H9 (cell line): Measurements from ENCODE around the gene HMG20B. TPM values are rescaled to one million over a fixed set of nuclear protein-coding genes. Genes with fewer than 3 reads are reported as not detected.

Experiments
- DNase-seq: peaks from one replicate; pipeline ENCODE4 v3.0.0-alpha.2; 2017
- H2AFZ ChIP-seq: one replicate; pipeline ENCODE4 v1.6.1; 2013; ENCODE audit warnings: mild to moderate bottlenecking, low read length, control low read depth, moderate library complexity
- H2AK5ac ChIP-seq: 2 replicates; pipeline ENCODE4 v1.6.1; 2013; ENCODE audit warnings: low read length, control low read depth, mixed read lengths; ENCODE audit not compliant: insufficient read length
- H2BK120ac ChIP-seq: one replicate; pipeline ENCODE4 v1.6.1; 2013; ENCODE audit warnings: low read depth, mild to moderate bottlenecking, low read length, control low read depth, inconsistent platforms; ENCODE audit not compliant: poor library complexity, severe bottlenecking
- H2BK12ac ChIP-seq: 2 replicates; pipeline ENCODE4 v1.6.1; 2013; ENCODE audit warnings: low read length, control low read depth, mixed read lengths, low read depth; ENCODE audit not compliant: insufficient read length
- H2BK15ac ChIP-seq: 2 replicates; pipeline ENCODE4 v1.6.1; 2013; ENCODE audit warnings: low read depth, low read length, control low read depth
- H2BK20ac ChIP-seq: one replicate; pipeline ENCODE4 v1.6.1; 2013; ENCODE audit warnings: low read depth, mild to moderate bottlenecking, low read length, control low read depth, inconsistent platforms; ENCODE audit not compliant: poor library complexity, severe bottlenecking
- H2BK5ac ChIP-seq: 2 replicates; pipeline ENCODE4 v1.6.1; 2013; ENCODE audit warnings: low read length, control low read depth, mixed read lengths; ENCODE audit not compliant: insufficient read length
- H3K14ac ChIP-seq: 2 replicates; pipeline ENCODE4 v1.6.1; 2013; ENCODE audit warnings: low read length, control low read depth; ENCODE audit not compliant: insufficient read depth
- H3K18ac ChIP-seq: 2 replicates; pipeline ENCODE4 v1.6.1; 2013; ENCODE audit warnings: low read depth, mild to moderate bottlenecking, mixed read lengths, low read length, control low read depth; ENCODE audit not compliant: insufficient read length
- H3K23ac ChIP-seq: 2 replicates; pipeline ENCODE4 v1.6.1; 2013; ENCODE audit warnings: low read length, control low read depth, mixed read lengths, low read depth; ENCODE audit not compliant: insufficient read length
- H3K23me2 ChIP-seq: 2 replicates; pipeline ENCODE4 v1.6.1; 2013; ENCODE audit warnings: low read depth, mild to moderate bottlenecking, mixed read lengths, low read length, control low read depth; ENCODE audit not compliant: insufficient read length, poor library complexity, severe bottlenecking
- H3K27ac ChIP-seq: 2 replicates; pipeline ENCODE4 v1.5.1; 2013; ENCODE audit warnings: low read length, control low read depth, mixed read lengths, low read depth; ENCODE audit not compliant: insufficient read length
- H3K27me3 ChIP-seq: 2 replicates; pipeline ENCODE4 v1.6.1; 2013; ENCODE audit warnings: low read length, control low read depth, inconsistent platforms; ENCODE audit not compliant: insufficient read depth
- H3K4ac ChIP-seq: 2 replicates; pipeline ENCODE4 v1.6.1; 2013; ENCODE audit warnings: low read depth, mild to moderate bottlenecking, control low read depth, inconsistent platforms, low read length, moderate library complexity
- H3K4me1 ChIP-seq: 2 replicates; pipeline ENCODE4 v1.6.1; 2013; ENCODE audit warnings: low read length, control low read depth, inconsistent platforms; ENCODE audit not compliant: insufficient read depth
- H3K4me2 ChIP-seq: 2 replicates; pipeline ENCODE4 v1.6.1; 2013; ENCODE audit warnings: low read length, control low read depth, mixed read lengths; ENCODE audit not compliant: insufficient read length, insufficient read depth
- H3K56ac ChIP-seq: 2 replicates; pipeline ENCODE4 v1.6.1; 2013; ENCODE audit warnings: low read depth, mild to moderate bottlenecking, mixed read lengths, low read length, control low read depth; ENCODE audit not compliant: insufficient read length
- H3K79me1 ChIP-seq: 2 replicates; pipeline ENCODE4 v1.6.1; 2013; ENCODE audit warnings: low read depth, mild to moderate bottlenecking, moderate library complexity, low read length, control low read depth, inconsistent platforms; ENCODE audit not compliant: insufficient read depth, poor library complexity, severe bottlenecking
- H3K79me2 ChIP-seq: 2 replicates; pipeline ENCODE4 v1.6.1; 2013; ENCODE audit warnings: low read length, control low read depth, inconsistent platforms; ENCODE audit not compliant: insufficient read depth
- H3K9ac ChIP-seq: 2 replicates; pipeline ENCODE4 v1.6.1; 2013; ENCODE audit warnings: low read length, control low read depth, mixed read lengths; ENCODE audit not compliant: insufficient read length; ENCODE audit errors: extremely low read depth
- H3K9me3 ChIP-seq: one replicate; pipeline ENCODE4 v1.6.1; 2013; ENCODE audit warnings: low read depth, low read length, inconsistent platforms; ENCODE audit not compliant: control insufficient read depth
- H3T11ph ChIP-seq: one replicate; pipeline ENCODE4 v1.6.1; 2013; ENCODE audit warnings: mild to moderate bottlenecking, low read length, control low read depth, inconsistent platforms
- H4K20me1 ChIP-seq: one replicate; pipeline ENCODE4 v1.6.1; 2013; ENCODE audit not compliant: control insufficient read depth, insufficient read length, insufficient read depth
- H4K5ac ChIP-seq: 2 replicates; pipeline ENCODE4 v1.6.1; 2013; ENCODE audit warnings: low read depth, mild to moderate bottlenecking, mixed read lengths, low read length, control low read depth; ENCODE audit not compliant: insufficient read length
- H4K8ac ChIP-seq: replicated peaks from 2 replicates; pipeline ENCODE4 v1.6.1; 2013; ENCODE audit warnings: low read length, control low read depth, mixed read lengths, low read depth; ENCODE audit not compliant: insufficient read length
- H4K91ac ChIP-seq: 2 replicates; pipeline ENCODE4 v1.6.1; 2013; ENCODE audit warnings: low read depth, mild to moderate bottlenecking, moderate library complexity, mixed read lengths, low read length, control low read depth; ENCODE audit not compliant: insufficient read length
- H3K27ac Mint-ChIP-seq, 3 experiments: 2 replicates in 2 of 3; 3 replicates in 1 of 3; pipeline ENCODE4 v1.8.0; 2020 to 2021; ENCODE audit warnings: mixed read lengths in 3 of 3, mild to moderate bottlenecking in 1 of 3, moderate library complexity in 1 of 3
- H3K27me3 Mint-ChIP-seq: 2 replicates; pipeline ENCODE4 v1.8.0; 2021; ENCODE audit warnings: low read depth, mild to moderate bottlenecking, moderate library complexity, mixed read lengths
- H3K36me3 Mint-ChIP-seq, 3 experiments: 2 replicates in 2 of 3; 3 replicates in 1 of 3; pipeline ENCODE4 v1.8.0; 2020 to 2021; ENCODE audit warnings: low read depth in 3 of 3, mixed read lengths in 3 of 3; ENCODE audit not compliant: insufficient read depth in 1 of 3
- H3K4me1 Mint-ChIP-seq, 2 experiments: 2 replicates each; pipeline ENCODE4 v1.8.0; 2020; ENCODE audit warnings: mixed read lengths in 2 of 2
- H3K4me3 Mint-ChIP-seq, 2 experiments: 2 replicates in 1 of 2; 3 replicates in 1 of 2; pipeline ENCODE4 v1.8.0; 2020 to 2021; ENCODE audit warnings: mild to moderate bottlenecking in 2 of 2, mixed read lengths in 2 of 2, moderate library complexity in 1 of 2
- H3K9me3 Mint-ChIP-seq, 2 experiments: 2 replicates in 1 of 2; 3 replicates in 1 of 2; pipeline ENCODE4 v1.8.0; 2020; ENCODE audit warnings: mild to moderate bottlenecking in 2 of 2, mixed read lengths in 2 of 2, moderate library complexity in 1 of 2
- WGBS: extraction: QIAGEN DNeasy Blood & Tissue Kit; methylation state at CpG from one replicate; pipeline ENCODE4 v1.1.7; 2013; ENCODE audit warnings: missing lambda C conversion rate, low lambda C conversion rate, mixed read lengths; ENCODE audit not compliant: insufficient read length; ENCODE audit errors: extremely low coverage; 5-methylcytosine and 5-hydroxymethylcytosine counted together
- total RNA-seq: library from RNA; stranded (reverse); gene quantifications from 2 replicates; pipeline ENCODE4 v1.2.1, GENCODE V29; 2021
- TF ChIP-seq, protein P1 (sequence below): fragments of 200-600 bp; sonication (generic); conservative IDR thresholded peaks from 3 replicates; pipeline ENCODE4 v1.8.0; 2021; ENCODE audit warnings: antibody characterized with exemption, mild to moderate bottlenecking

HMG20B gene
- total RNA-seq, 1 experiment from 2014 or later: 58.1 TPM

- Histone ChIP-seq H3K56ac (no peak overlapping the region), H4K20me1 (no peaks in the 10 kb centered on the region), H3K79me2 (no peaks in the 10 kb centered on the region), H3K79me1 (no peaks in the 10 kb centered on the region), H3K9ac (no peak overlapping the region), H3K23ac (no peak overlapping the region), H3T11ph (no peak overlapping the region), H3K27me3 (no peaks in the 10 kb centered on the region), H2AFZ (no peak overlapping the region), H4K8ac (no peak overlapping the region), H4K91ac (no peak overlapping the region), H2BK120ac (no peak overlapping the region), H2BK12ac (no peak overlapping the region), H3K4ac (no peak overlapping the region), H4K5ac (no peak overlapping the region), H3K18ac (no peak overlapping the region), H2AK5ac (no peak overlapping the region), H3K27ac (no peak overlapping the region), H3K23me2 (no peaks in the 10 kb centered on the region), H3K4me2 (no peak overlapping the region), H2BK20ac (no peak overlapping the region), H3K9me3 (no peaks in the 10 kb centered on the region), H3K4me1 (no peaks in the 10 kb centered on the region), H3K14ac (no peak overlapping the region), H2BK5ac (no peak overlapping the region), H2BK15ac (no peak overlapping the region)
- Mint-ChIP-seq H3K27ac (no peak overlapping the region), H3K27me3 (no peaks in the 10 kb centered on the region; the same call in 1 of the 2 replicates), H3K4me1 (peaks cover 2 to 3% of the 10 kb centered on the region in 2 experiments; a peak in 1 of 4 replicates), H3K36me3 (peaks cover 4 to 13% (median 12%) of the 10 kb centered on the region in 3 experiments; a peak in 6 of 7 replicates), H3K4me3 (no peak overlapping the region), H3K9me3 (no peaks in the 10 kb centered on the region)
- WGBS: no CpG with 5 or more reads among the region's 10 CpGs
- TF ChIP-seq, protein P1, sequence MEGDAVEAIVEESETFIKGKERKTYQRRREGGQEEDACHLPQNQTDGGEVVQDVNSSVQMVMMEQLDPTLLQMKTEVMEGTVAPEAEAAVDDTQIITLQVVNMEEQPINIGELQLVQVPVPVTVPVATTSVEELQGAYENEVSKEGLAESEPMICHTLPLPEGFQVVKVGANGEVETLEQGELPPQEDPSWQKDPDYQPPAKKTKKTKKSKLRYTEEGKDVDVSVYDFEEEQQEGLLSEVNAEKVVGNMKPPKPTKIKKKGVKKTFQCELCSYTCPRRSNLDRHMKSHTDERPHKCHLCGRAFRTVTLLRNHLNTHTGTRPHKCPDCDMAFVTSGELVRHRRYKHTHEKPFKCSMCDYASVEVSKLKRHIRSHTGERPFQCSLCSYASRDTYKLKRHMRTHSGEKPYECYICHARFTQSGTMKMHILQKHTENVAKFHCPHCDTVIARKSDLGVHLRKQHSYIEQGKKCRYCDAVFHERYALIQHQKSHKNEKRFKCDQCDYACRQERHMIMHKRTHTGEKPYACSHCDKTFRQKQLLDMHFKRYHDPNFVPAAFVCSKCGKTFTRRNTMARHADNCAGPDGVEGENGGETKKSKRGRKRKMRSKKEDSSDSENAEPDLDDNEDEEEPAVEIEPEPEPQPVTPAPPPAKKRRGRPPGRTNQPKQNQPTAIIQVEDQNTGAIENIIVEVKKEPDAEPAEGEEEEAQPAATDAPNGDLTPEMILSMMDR: no peak
- DNase-seq: no peak
Observed at GRCh38 chr19:3549816-3550215, 22.9 kb upstream of the HMG20B start.
